HepG2 (cell line): Measurements from ENCODE around the gene AGBL1. TPM values are rescaled to one million over a fixed set of nuclear protein-coding genes. Genes with fewer than 3 reads are reported as not detected.

Experiments used
- ATAC-seq: fragments of 200-7000 bp; cut with Tn5 transposase; 3 replicates; pipeline ENCODE4 v1.9.1; 2020; ENCODE audit warnings: mild to moderate bottlenecking, moderate library complexity
- BruUV-seq: library from RNA; stranded (reverse); fragments of 400-500 nt; replicated peaks from 2 replicates; lab custom pipeline; 2021; lab: Mats Ljungman, UMichigan
- CTCF ChIA-PET: fragments of 300-600 bp; formaldehyde crosslinking; extraction: SDS; loops from one replicate; lab custom pipeline; 2021; ENCODE audit warnings: low total read pairs, inconsistent platforms, low intra/inter-chr PET ratio; lab: Yijun Ruan, JAX
- POLR2A ChIA-PET: fragments of 350-600 bp; sonication (Branson Sonifier 250); formaldehyde crosslinking; loops from one replicate; lab custom pipeline; 2020; ENCODE audit warnings: antibody characterized with exemption, inconsistent platforms; lab: Yijun Ruan, JAX
- DNase-seq: peaks from one replicate; pipeline ENCODE4 v3.0.0-alpha.2; 2015; ENCODE audit warnings: low spot score
- FAIRE-seq: peaks from 3 replicates; lab custom pipeline; 2011; peaks lifted over from hg19 to GRCh38; lab: Jason Lieb, UNC
- H2AFZ ChIP-seq: one replicate; pipeline ENCODE4 v1.6.1; 2011; ENCODE audit warnings: low read length, inconsistent platforms
- H3K27ac ChIP-seq: fragments of 300-600 bp; 3 replicates; pipeline ENCODE4 v1.8.0; 2011; ENCODE audit warnings: mixed run types, mild to moderate bottlenecking, mixed read lengths, low read length, inconsistent platforms; ENCODE audit not compliant: insufficient read depth; ENCODE audit errors: extremely low read length
- H3K27me3 ChIP-seq, 2 experiments: fragments of 200-600 bp in 1 of 2; 2 replicates in 1 of 2; 3 replicates in 1 of 2; pipeline versions ENCODE4 v1.6.0 to v1.8.0; 2011; ENCODE audit warnings: low read length in 2 of 2, mild to moderate bottlenecking in 2 of 2, moderate library complexity in 2 of 2, inconsistent platforms in 1 of 2; ENCODE audit not compliant: insufficient read depth in 2 of 2, control insufficient read depth in 1 of 2
- H3K36me3 ChIP-seq, 2 experiments: fragments of 200-600 bp in 1 of 2; replicated peaks in 1 of 2; 2 replicates in 1 of 2; 3 replicates in 1 of 2; pipeline versions ENCODE4 v1.5.1 to v1.8.0; 2011; ENCODE audit warnings: low read length in 2 of 2, inconsistent platforms in 1 of 2; ENCODE audit not compliant: insufficient read depth in 2 of 2, control insufficient read depth in 1 of 2
- H3K4me1 ChIP-seq: 2 replicates; pipeline ENCODE4 v1.5.1; 2012; ENCODE audit warnings: low read length, inconsistent platforms; ENCODE audit not compliant: insufficient read depth
- H3K4me2 ChIP-seq: 2 replicates; pipeline ENCODE4 v1.6.0; 2011; ENCODE audit warnings: low read depth, low read length, inconsistent platforms
- H3K4me3 ChIP-seq, 3 experiments: fragments of 200-600 bp in 1 of 3; sonication (generic), shearing (Covaris generic) in 1 of 3; replicated peaks in 1 of 3; 2 replicates each; pipeline ENCODE4 v1.5.1; 2011 to 2016; ENCODE audit warnings: low read length in 3 of 3, inconsistent platforms in 2 of 3, low read depth in 2 of 3, mild to moderate bottlenecking in 2 of 3, control low read depth in 1 of 3, mixed read lengths in 1 of 3; ENCODE audit not compliant: insufficient read depth in 1 of 3
- H3K79me2 ChIP-seq: one replicate; pipeline ENCODE4 v1.6.1; 2011; ENCODE audit warnings: low read length, inconsistent platforms; ENCODE audit not compliant: insufficient read depth
- H3K9ac ChIP-seq: 2 replicates; pipeline ENCODE4 v1.6.0; 2011; ENCODE audit warnings: mild to moderate bottlenecking, low read depth, low read length, inconsistent platforms; ENCODE audit not compliant: insufficient read depth
- H3K9me3 ChIP-seq: 2 replicates; pipeline ENCODE4 v1.5.1; 2012; ENCODE audit warnings: mild to moderate bottlenecking, low read length
- H4K20me1 ChIP-seq: 2 replicates; pipeline ENCODE4 v1.6.0; 2011; ENCODE audit warnings: inconsistent platforms, mild to moderate bottlenecking, low read length, moderate library complexity; ENCODE audit not compliant: insufficient read depth
- ATF3 ChIP-seq: sonication (generic); formaldehyde crosslinking; IDR thresholded peaks from 2 replicates; pipeline ENCODE4 v1.4.0; 2020; ENCODE audit warnings: missing genetic modification reagents
- FOXO1 ChIP-seq: sonication (generic); formaldehyde crosslinking; IDR thresholded peaks from 2 replicates; pipeline ENCODE4 v1.4.0; 2020; ENCODE audit warnings: missing genetic modification reagents
- KLF13 ChIP-seq: sonication (generic); formaldehyde crosslinking; IDR thresholded peaks from 2 replicates; pipeline ENCODE4 v1.4.0; 2020; ENCODE audit warnings: mild to moderate bottlenecking, missing genetic modification reagents
- KMT2B ChIP-seq: IDR thresholded peaks from 2 replicates; pipeline ENCODE4 v1.6.1; 2016; ENCODE audit warnings: missing genetic modification reagents, missing compliant biosample characterization
- MTF1 ChIP-seq: sonication (generic); formaldehyde crosslinking; IDR thresholded peaks from 2 replicates; pipeline ENCODE4 v1.5.0; 2020; ENCODE audit warnings: missing genetic modification reagents
- NAIF1 ChIP-seq: sonication (generic); formaldehyde crosslinking; IDR thresholded peaks from 2 replicates; pipeline ENCODE4 v1.5.0; 2020; ENCODE audit warnings: mild to moderate bottlenecking, missing genetic modification reagents, borderline replicate concordance
- NR2F2 ChIP-seq: IDR thresholded peaks from 2 replicates; pipeline ENCODE4 v1.6.1; 2012; ENCODE audit warnings: low read depth, inconsistent platforms, borderline replicate concordance
- NRL ChIP-seq: sonication (generic); formaldehyde crosslinking; IDR thresholded peaks from 2 replicates; pipeline ENCODE4 v1.5.0; 2020; ENCODE audit warnings: missing genetic modification reagents, mild to moderate bottlenecking, moderate library complexity, borderline replicate concordance
- POGZ ChIP-seq: sonication (generic); formaldehyde crosslinking; IDR thresholded peaks from 2 replicates; pipeline ENCODE4 v1.4.0; 2020; ENCODE audit warnings: mild to moderate bottlenecking, missing genetic modification reagents
- SMAD1 ChIP-seq: sonication (generic); formaldehyde crosslinking; IDR thresholded peaks from 2 replicates; pipeline ENCODE4 v1.4.0; 2020; ENCODE audit warnings: missing genetic modification reagents, low read depth, mild to moderate bottlenecking, borderline replicate concordance
- TBP ChIP-seq: sonication (generic); formaldehyde crosslinking; IDR thresholded peaks from 2 replicates; pipeline ENCODE4 v1.5.0; 2020; ENCODE audit warnings: missing genetic modification reagents
- XBP1 ChIP-seq: sonication (generic); formaldehyde crosslinking; IDR thresholded peaks from 2 replicates; pipeline ENCODE4 v1.5.0; 2020; ENCODE audit warnings: missing genetic modification reagents
- ZBTB42 ChIP-seq: sonication (generic); formaldehyde crosslinking; IDR thresholded peaks from 2 replicates; pipeline ENCODE4 v1.5.0; 2020; ENCODE audit warnings: mild to moderate bottlenecking, missing genetic modification reagents
- ZNF335 ChIP-seq: sonication (generic); formaldehyde crosslinking; IDR thresholded peaks from 2 replicates; pipeline ENCODE4 v1.4.0; 2020; ENCODE audit warnings: missing genetic modification reagents
- ZNF737 ChIP-seq: sonication (generic); formaldehyde crosslinking; IDR thresholded peaks from 2 replicates; pipeline ENCODE4 v1.5.0; 2020; ENCODE audit warnings: missing genetic modification reagents, mild to moderate bottlenecking, borderline replicate concordance
- ZNF782 ChIP-seq: sonication (generic); formaldehyde crosslinking; IDR thresholded peaks from 2 replicates; pipeline ENCODE4 v1.4.0; 2020; ENCODE audit warnings: missing genetic modification reagents, mild to moderate bottlenecking, borderline replicate concordance
- WGBS: methylation state at CpG from one replicate; pipeline ENCODE4 v1.1.6; 2017; ENCODE audit warnings: low lambda C conversion rate; 5-methylcytosine and 5-hydroxymethylcytosine counted together
- in situ Hi-C: cut with HindIII; loops from 2 replicates; pipeline ENCODE4 v1.10.0; 2017; ENCODE audit warnings: low pct_unique_long_range_greater_than_20kb; ENCODE audit not compliant: extremely low pct_ligation_motif_present
- intact Hi-C: fragments of 100-400 bp; cut with micrococcal nuclease; formaldehyde crosslinking; loops from one replicate; pipeline ENCODE4 v1.10.0; 2022; ENCODE audit not compliant: unreplicated experiment
- polyA plus RNA-seq, 8 experiments: library from polyadenylated mRNA; depleted of rRNA in 3 of 8; stranded (reverse) in 7 of 8; unstranded in 1 of 8; fragments of >200 nt; fragmentation: Illumina TruSeq in 4 of 8; extraction: Trizol in 4 of 8; gene quantifications; 2 replicates each; pipeline versions ENCODE4 v1.2.1 to v1.2.3, GENCODE V29; 2011 to 2016; ENCODE audit warnings: low read depth in 4 of 8, missing spikeins in 1 of 8, mixed read lengths in 1 of 8; ENCODE audit not compliant: insufficient read depth in 1 of 8
- total RNA-seq, 5 experiments: library from RNA; depleted of rRNA; stranded (reverse); fragments of >200 nt; fragmentation: Illumina TruSeq; extraction: Trizol; gene quantifications; 2 replicates each; pipeline ENCODE4 v1.2.3, GENCODE V29; 2016; ENCODE audit warnings: low read depth in 1 of 5

The AGBL1 gene
- total and polyA plus RNA-seq, 2 of the 13 experiments (the other 11 are each of a cell fraction or from before 2014, with no cell fraction given), result 0.01 TPM; not detected in 1

GRCh38 chr15:86744198-86744780, 664.6 kb downstream of the AGBL1 start (continued):
- TF ChIP-seq ZNF737 (CRISPR knock-in tag), result no peak
- TF ChIP-seq, all 625 proteins: peak for 0

GRCh38 chr15:86751116-86751515, 671.4 kb downstream of the AGBL1 start:
- no peak overlapping the region for H3K9ac ChIP-seq
- in situ Hi-C loops, result no loop called here
- H3K4me2 ChIP-seq, result no peak overlapping the region
- intact Hi-C loops, result no loop called here
- no peaks in the 10 kb centered on the region for H3K36me3 ChIP-seq
- no peak overlapping the region for H3K27ac ChIP-seq
- BruUV-seq, result no TSS peak
- peaks cover 43% of the 10 kb centered on the region for H3K9me3 ChIP-seq
- ATAC-seq (no peak), FAIRE-seq (no peak), DNase-seq (no peak)
- no peaks in the 10 kb centered on the region for H4K20me1 ChIP-seq
- H3K4me3 ChIP-seq, result no peak overlapping the region
- ChIA-PET POLR2A (no interaction called here), CTCF (no interaction called here)
- H3K4me1 ChIP-seq, result no peaks in the 10 kb centered on the region
- TF ChIP-seq KLF13 (CRISPR knock-in tag), result no peak
- no peak for TF ChIP-seq KMT2B (CRISPR knock-in tag)
- TF ChIP-seq ATF3 (CRISPR knock-in tag), result no peak
- no peak for TF ChIP-seq POGZ (CRISPR knock-in tag)
- no peak for TF ChIP-seq ZNF335
- TF ChIP-seq NR2F2, result no peak
- TF ChIP-seq ZBTB42 (CRISPR knock-in tag), result no peak
- no peak for TF ChIP-seq NAIF1 (CRISPR knock-in tag)
- TF ChIP-seq FOXO1 (CRISPR knock-in tag), result no peak
- TF ChIP-seq SMAD1, result no peak
- no peak for TF ChIP-seq NRL
- no peak for TF ChIP-seq XBP1 (CRISPR knock-in tag)
- TF ChIP-seq TBP, result no peak
- no peak for TF ChIP-seq ZNF782 (CRISPR knock-in tag)
- TF ChIP-seq MTF1, result no peak
- no peaks in the 10 kb centered on the region for H3K27me3 ChIP-seq
- H3K79me2 ChIP-seq, result no peaks in the 10 kb centered on the region
- H2AFZ ChIP-seq, result no peak overlapping the region
- WGBS, result 5% methylated on average over 1 of the region's 1 CpG
